ENCODE results near the gene KDM2B.

The KDM2B gene

DNA sequence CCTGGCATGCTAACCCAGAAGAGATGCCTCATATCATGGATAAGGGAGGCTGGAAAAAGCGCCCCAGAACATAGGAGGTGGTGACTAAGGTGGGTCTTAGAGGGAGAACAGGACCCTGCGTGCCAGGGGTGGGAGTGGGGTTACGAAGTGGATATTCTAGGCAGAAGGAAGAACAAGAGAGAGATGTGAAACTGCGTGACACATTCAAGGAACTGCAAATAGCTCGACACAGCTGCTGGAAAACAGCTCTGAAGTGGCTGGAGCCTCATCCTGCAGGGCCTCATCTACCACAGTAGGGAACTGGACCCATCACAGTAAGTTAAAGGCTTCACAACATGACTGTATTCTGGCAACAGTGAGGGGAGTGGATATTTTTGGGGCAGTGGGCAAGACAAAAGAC is 119.8 kb downstream of the KDM2B start:
- DNase-seq (ENCODE audit: low read depth), result no peak

DNA sequence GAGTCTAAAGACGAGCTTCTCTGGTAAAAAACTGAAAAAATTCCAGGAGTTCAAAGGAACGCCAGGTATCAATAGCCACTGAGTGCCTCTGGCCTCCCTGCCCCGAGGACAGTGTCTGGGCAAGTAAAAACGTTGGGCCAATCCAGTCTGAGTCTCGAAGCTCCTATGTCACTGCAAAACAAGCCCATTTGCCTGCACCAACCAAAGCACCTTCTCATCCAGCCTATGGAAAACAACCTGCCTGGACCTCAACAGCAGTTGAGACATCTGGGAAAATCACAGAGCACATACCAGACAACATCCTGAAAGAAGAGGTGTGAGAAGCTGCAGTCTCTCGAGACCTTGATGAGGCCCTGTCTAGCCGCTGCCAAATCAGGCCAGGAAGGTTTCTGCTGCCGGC is 124.3 kb downstream of the KDM2B start:
- no peak for DNase-seq (ENCODE audit: low read depth)

DNA sequence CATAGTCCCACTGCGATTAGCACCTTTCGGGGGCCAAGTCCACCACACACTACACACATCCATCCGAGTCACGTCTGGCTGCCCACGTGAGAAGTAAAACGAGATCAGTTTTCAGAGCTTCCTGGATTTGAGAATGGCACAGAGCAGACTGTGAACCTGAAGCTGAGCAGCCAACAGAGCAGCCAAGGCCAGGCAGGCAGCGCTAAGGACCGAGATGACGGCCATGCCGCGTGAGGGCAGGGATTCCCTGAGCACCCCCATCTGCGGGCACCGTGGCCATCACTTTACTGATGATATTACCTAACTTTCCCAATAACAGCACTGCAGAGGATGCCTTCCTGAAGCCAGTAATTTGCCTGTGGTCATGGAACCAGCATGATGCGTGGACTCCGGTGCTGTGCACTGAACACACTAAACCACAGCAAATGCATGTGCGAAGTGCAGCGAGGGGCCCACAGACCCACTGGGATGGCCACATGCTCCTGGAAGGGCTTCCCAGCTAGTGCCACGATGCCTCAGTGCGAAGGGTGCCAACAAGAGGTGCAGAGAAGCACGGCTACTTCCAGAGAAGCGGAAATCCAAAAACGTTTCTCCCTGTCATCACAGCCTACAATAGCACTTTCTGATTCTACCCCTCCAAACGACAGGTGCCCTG is 124.9 kb downstream of the KDM2B start:
- no peak for DNase-seq (ENCODE audit: low read depth)

DNA sequence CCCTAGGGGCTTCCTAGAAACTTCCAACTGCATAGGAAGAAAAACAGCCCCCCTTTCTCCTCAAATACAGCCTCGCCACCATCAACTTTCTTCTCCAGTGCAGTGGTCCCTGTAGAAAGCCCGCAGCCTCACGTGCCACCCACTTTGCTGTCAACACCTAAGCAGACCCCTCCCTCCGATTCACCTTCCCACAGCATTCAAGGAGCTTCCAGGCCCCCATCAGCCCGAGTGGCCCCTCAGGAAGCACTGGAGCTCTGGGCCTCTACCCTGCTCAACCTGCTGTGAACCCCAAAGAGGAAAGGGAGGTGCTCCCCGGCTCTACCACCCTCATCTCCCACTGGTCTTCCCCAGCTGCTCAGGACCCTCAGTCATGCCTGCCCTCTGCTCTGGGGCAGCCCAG is 125.9 kb downstream of the KDM2B start:
- no peak for DNase-seq (ENCODE audit: low read depth)

- DNase-seq (ENCODE audit: low read depth), result no peak
Measured at GRCh38 chr12:121453629-121454028, 127.2 kb downstream of the KDM2B start.

DNA sequence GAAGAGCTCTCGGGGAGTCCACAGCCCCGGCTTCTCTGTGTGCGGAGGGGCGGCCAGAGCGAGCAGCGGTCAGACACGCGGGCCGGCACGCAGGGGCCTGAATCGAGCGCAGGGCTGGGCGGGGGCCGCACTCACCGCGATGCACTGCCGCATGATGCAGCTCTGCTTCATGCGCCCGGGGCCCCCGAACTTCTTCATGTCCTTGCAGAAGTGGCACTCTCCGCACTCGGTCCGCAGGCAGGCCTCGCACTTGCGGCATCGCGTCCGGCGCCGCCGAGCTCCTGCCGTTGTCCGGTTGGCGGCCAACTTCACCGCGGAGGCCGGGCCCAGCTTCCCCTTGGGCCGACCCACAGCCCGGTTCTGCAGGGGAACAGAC is 127.8 kb downstream of the KDM2B start:
- no peak for DNase-seq (ENCODE audit: low read depth)

DNA sequence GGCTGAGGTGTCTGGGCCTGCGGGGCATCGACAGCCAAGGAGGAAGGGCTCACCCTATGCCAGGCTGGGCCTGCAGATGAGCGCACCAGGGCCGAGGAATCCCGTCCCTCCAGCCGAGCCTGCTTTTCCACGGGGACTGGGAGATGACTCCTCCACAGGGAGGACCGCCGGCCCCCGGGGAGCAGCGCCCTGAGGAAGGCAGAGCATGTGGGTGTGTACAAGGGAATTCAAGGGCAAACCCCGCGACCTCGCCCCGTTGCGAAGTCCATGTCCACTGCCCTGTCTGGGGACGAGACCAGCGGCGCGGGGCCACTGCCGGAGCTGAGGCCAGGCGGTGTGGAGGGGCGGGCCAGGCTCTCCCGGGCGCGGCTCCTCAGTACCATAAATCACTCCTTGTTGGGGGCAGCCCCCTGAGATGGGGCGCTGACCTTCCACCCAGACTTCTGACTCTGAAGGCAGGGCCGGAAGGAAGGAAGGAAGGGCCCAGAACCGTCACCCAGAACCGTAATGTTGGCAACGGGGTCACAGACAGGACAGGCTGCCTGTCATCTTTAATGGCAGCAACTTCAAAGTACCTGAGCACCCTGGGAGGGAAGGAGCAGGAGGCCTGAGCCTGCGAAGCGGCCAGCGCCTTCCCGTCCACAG is 128.4 kb downstream of the KDM2B start:
- no peak for DNase-seq (ENCODE audit: low read depth)

DNA sequence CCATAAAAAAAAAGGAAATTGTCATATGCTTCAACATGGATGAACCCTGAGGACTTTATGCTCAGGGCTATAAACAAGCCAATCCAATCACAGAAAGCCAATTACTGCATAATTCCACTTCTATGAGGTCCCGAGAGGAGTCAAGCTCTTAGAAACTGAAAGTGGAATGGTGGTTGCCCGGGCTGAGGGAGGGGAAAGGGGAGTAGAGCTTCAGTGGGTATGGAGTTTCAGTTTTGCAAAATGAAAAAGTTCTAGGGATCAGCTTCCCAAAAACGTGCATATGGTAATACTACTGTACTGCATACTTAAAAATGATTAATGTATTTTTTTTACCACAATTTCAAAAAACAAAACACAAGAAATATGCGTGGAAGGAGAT is 128.9 kb downstream of the KDM2B start:
- DNase-seq (ENCODE audit: low read depth), result no peak

- DNase-seq (ENCODE audit: low read depth), result no peak
Measured at GRCh38 chr12:121448771-121449315, 132.0 kb downstream of the KDM2B start.

- DNase-seq (ENCODE audit: low read depth), result no peak
Measured at GRCh38 chr12:121446750-121447149, 134.1 kb downstream of the KDM2B start.

DNA sequence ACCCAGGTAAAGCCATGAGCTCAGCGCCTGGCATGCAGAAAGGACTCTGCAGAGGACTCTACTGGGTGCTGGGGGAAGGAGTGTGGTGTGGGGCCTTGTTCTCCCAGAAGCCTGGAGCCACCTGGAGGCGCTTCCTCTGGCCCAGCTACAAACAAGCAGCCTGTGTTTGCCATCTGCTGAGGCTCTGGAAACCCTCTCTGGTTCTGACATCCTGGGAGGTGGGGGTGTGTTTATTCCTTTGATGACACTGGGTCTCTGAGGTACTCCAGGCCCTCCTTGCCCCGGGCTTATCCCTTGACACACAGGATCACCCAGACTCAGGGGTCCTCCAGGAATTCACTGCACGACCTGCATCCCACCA is 136.0 kb downstream of the KDM2B start:
- no peak for DNase-seq (ENCODE audit: low read depth)

DNA sequence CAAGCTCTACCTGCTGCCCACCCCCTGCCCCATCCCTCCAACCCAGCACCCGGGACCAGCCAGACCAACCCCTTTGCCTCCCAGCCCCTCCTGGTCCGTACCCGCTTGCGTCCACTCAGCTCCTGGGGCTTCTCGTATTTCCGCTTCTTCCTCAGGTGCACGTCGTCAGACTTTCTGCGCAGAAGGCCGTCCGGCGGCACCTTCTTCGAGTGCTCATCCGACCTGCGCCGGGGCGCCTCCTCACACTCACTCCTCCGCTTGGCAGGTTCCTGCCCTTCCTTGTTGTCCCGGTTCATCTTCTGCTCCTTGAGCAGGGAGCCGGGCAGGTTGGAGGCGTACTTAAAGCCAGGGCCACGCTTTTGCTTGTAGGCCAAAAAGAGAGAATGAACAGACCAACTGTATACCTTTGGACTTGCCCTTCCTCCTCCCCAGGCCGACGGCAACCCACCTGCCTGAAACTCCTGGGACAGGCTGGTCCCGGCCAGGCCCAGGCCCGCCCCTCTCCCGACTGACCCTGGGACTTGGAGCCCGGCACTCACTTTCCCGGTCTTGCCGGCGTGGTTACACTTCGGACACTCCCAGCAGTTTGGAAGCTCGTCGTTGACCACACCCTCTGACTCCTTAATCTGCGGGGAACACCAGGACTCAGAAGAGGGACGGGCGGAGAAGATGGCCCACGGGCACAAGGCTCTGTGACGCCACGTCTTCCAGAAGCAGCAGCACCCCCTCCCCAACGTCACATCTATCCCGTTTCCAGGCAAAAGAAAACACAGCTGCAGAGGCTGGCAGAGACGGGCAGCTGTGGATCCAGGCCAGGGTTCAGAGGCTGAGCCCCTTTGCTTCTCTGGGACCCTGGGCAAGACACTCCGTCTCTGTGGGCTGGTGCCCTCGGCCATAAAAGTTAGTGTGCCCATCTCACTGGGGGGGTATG is 136.6 kb downstream of the KDM2B start:
- DNase-seq (ENCODE audit: low read depth), result no peak

DNA sequence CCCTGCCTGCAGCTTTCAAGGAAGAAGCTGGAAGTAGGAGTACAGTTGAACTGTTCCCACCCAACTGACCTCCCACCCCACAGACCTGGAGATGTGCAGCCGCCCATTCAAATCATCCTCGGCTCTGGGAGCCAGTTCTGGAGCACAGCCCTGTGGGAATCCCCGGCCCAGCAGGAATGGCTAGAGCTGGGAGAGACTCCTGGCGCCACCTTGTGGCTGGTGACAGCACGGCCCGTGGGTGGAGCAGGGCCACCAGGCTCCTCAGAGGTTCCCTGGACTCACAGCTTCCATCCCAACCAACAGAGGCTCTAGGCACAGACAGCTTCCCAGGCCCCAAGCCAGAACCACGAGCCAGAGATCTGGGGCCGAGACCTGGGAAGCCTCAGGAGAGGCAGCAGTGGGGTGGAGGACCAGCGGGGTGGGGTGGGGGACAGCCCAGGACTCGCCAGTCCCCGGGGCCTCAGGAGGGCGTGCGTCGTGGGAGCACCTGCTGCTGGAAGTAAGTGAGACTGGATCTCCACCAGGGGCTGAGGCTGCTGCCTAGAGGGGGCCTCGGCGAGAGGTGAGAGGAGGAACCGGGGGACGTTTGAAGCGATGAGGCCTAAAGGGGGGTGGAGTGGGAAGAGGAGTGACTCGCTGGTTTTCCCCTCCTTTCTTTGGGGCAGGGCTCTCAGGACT is 137.5 kb downstream of the KDM2B start:
- no peak for DNase-seq (ENCODE audit: low read depth)

GRCh38 chr12:121442028-121442948 is 138.5 kb downstream of the KDM2B start:
- no peak for DNase-seq (ENCODE audit: low read depth)

GRCh38 chr12:121441555-121441954 is 139.3 kb downstream of the KDM2B start:
- no peak for DNase-seq (ENCODE audit: low read depth)

DNA sequence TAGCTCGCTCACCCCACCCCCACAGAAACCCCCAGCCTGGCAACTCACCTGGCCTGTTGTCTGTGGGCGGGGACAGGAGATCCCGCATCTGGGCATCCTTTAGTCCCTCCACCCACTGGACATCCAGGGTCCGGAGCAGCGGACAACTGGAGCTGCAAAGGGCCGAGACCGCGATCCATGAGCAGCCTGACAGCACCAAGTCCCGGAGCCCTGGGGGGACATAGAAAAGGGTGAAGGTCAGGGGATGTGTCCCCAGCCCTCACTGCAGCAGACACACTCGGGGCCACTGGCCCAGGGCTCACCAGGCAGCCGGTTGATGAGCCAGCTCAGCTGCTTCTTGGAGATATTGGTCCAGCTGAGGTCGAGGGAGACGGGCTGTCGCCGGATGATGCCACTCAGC is 140.1 kb downstream of the KDM2B start:
- no peak for DNase-seq (ENCODE audit: low read depth)

GRCh38 chr12:121439715-121440114 is 141.1 kb downstream of the KDM2B start:
- DNase-seq (ENCODE audit: low read depth), result no peak

GRCh38 chr12:121438905-121439304 is 141.9 kb downstream of the KDM2B start:
- DNase-seq (ENCODE audit: low read depth), result no peak

GRCh38 chr12:121436706-121437105 is 144.1 kb downstream of the KDM2B start:
- DNase-seq (ENCODE audit: low read depth), result no peak

DNA sequence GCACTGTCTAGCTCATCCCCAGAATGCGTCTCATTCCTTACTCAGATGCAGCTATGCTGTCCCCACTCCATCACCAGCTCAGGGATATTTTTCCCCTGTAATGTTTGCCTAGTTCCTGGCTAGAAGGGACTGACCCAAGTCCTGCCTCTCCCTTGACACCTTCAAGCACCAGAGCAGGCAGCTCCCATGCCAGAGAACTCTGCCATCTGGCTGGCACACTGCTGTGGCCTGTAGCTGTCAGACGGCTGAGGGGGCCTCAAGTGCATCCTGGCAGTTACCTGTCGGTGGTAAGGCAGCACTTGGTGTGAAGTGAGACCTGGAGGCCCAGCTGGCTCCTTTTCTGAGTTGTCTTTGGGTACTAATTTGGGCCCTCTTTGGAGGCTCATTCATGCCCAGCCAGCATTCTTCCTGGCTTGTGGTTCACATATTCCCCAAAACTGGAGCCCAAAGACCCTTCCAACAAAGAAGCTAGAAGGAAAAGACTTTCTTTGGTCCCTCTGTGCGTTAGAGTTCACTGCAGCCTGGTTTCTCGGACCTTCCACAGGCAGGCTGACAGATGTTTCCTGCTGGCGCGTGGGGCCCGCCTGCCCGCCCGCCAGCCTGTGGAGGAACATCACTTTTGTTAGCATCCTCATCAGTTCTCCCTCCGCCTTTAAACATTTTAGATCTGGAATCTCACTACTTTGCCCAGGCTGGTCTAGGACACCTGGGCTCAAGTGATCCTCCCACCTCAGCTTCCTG is 147.9 kb downstream of the KDM2B start:
- DNase-seq (ENCODE audit: low read depth), result no peak
